B cell (primary cell): ENCODE data around the gene AQP4.

Experiments used
- EZH2 ChIP-seq: IDR thresholded peaks from 2 replicates; pipeline ENCODE4 v1.6.1; 2012; ENCODE audit warnings: borderline replicate concordance, low read depth, mild to moderate bottlenecking, moderate library complexity, low read length; ENCODE audit not compliant: insufficient read depth, poor library complexity, severe bottlenecking
- TF ChIP-seq, protein P1 (sequence below): fragments of 200-600 bp; IDR thresholded peaks from one replicate; pipeline ENCODE4 v1.8.0; 2022; ENCODE audit warnings: antibody characterized with exemption, mild to moderate bottlenecking

DNA sequence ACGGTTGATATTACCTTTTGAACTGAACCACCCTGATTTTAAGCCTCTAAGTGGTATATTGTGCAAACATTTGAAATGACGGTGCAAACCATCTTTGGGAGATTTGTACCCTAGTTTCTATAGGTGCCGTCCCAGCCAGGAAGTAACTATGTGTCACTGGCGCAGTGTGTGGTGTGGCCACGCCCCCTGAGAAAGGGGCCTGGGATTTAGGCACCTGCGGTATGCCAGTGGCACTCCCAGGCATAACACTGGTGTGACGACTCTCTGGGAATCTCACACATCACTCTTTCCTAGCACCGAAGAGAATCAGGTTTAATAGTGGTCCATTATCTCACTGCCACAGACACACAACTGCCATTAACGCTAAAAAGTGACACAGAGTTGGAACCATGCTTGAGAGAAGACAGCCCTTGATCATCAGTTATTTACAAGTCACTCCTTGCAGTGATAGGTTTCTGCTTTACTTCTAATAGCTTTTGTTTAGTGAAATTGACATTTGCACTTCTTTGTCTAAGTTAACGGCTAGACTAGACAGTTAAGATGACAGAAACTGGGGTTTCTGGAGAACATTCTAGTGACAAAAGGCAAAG, 11.1 kb downstream of the AQP4 start:
- TF ChIP-seq, protein P1, sequence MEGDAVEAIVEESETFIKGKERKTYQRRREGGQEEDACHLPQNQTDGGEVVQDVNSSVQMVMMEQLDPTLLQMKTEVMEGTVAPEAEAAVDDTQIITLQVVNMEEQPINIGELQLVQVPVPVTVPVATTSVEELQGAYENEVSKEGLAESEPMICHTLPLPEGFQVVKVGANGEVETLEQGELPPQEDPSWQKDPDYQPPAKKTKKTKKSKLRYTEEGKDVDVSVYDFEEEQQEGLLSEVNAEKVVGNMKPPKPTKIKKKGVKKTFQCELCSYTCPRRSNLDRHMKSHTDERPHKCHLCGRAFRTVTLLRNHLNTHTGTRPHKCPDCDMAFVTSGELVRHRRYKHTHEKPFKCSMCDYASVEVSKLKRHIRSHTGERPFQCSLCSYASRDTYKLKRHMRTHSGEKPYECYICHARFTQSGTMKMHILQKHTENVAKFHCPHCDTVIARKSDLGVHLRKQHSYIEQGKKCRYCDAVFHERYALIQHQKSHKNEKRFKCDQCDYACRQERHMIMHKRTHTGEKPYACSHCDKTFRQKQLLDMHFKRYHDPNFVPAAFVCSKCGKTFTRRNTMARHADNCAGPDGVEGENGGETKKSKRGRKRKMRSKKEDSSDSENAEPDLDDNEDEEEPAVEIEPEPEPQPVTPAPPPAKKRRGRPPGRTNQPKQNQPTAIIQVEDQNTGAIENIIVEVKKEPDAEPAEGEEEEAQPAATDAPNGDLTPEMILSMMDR: no peak
- no peak for TF ChIP-seq EZH2
